A549 (cell line): ENCODE data around the gene IGFBP3. TPM values are rescaled to one million over a fixed set of nuclear protein-coding genes. Genes with fewer than 3 reads are reported as not detected.

ENCODE experiments used
- ATAC-seq, 2 experiments: fragments of 200-7000 bp in 1 of 2; fragments of >200 bp in 1 of 2; cut with Nextera tagmentation in 1 of 2; cut with Tn5 transposase in 1 of 2; 3 replicates each; pipeline versions ENCODE4 v1.8.0 to v1.9.1; 2018 to 2020; ENCODE audit warnings: mild to moderate bottlenecking in 1 of 2, moderate library complexity in 1 of 2
- CTCF ChIA-PET: fragments of 300-600 bp; sonication (Branson Sonifier 250); formaldehyde crosslinking; extraction: SDS; loops from one replicate; lab custom pipeline; 2021; ENCODE audit warnings: antibody characterized with exemption, inconsistent platforms; lab: Yijun Ruan, JAX
- POLR2A ChIA-PET: fragments of 350-600 bp; formaldehyde crosslinking; extraction: SDS; loops from one replicate; lab custom pipeline; 2021; ENCODE audit warnings: antibody characterized with exemption, inconsistent platforms; lab: Yijun Ruan, JAX
- DNase-seq, 2 experiments: peaks; one replicate each; pipeline versions ENCODE4 v3.0.0 to v3.0.0-alpha.2; 2011 to 2016; ENCODE audit warnings: low read depth in 1 of 2, low spot score in 1 of 2
- FAIRE-seq: peaks from 2 replicates; lab custom pipeline; 2011; peaks lifted over from hg19 to GRCh38; lab: Jason Lieb, UNC
- H3K27ac ChIP-seq, 2 experiments: fragments of >200 bp; sonication (Bioruptor Twin); formaldehyde crosslinking; 3 replicates each; pipeline ENCODE4 v1.5.1; 2016 to 2017
- H3K4me1 ChIP-seq: fragments of >200 bp; sonication (Bioruptor Twin); formaldehyde crosslinking; 3 replicates; pipeline ENCODE4 v1.6.1; 2016
- H3K4me2 ChIP-seq: fragments of >200 bp; sonication (Bioruptor Twin); formaldehyde crosslinking; 3 replicates; pipeline ENCODE4 v1.6.1; 2016
- H3K4me3 ChIP-seq: fragments of >200 bp; sonication (Bioruptor Twin); formaldehyde crosslinking; 3 replicates; pipeline ENCODE4 v1.5.1; 2016
- H3K9me3 ChIP-seq: fragments of >200 bp; sonication (Bioruptor Twin); formaldehyde crosslinking; 3 replicates; pipeline ENCODE4 v1.6.1; 2016
- CBX8 ChIP-seq: fragments of 200-600 bp; sonication (generic); IDR thresholded peaks from 2 replicates; pipeline ENCODE4 v1.6.1; 2016
- CHD4 ChIP-seq: fragments of 200-600 bp; sonication (generic); IDR thresholded peaks from 2 replicates; pipeline ENCODE4 v1.6.1; 2016; ENCODE audit warnings: antibody characterized with exemption, mild to moderate bottlenecking, borderline replicate concordance
- FOSL2 ChIP-seq, 2 experiments: fragments of 450-650 bp in 1 of 2; fragments of >200 bp in 1 of 2; sonication (Bioruptor Twin) in 1 of 2; formaldehyde crosslinking; IDR thresholded peaks; 2 replicates each; pipeline versions ENCODE4 v1.5.0 to v1.6.1; 2016 to 2020; ENCODE audit warnings: mild to moderate bottlenecking in 1 of 2, moderate library complexity in 1 of 2
- FOXS1 ChIP-seq: fragments of 250-450 bp; sonication (Bioruptor Pico); IDR thresholded peaks from 2 replicates; pipeline ENCODE4 v1.5.0; 2020; ENCODE audit warnings: mild to moderate bottlenecking, moderate library complexity
- HDAC2 ChIP-seq: fragments of 200-600 bp; sonication (generic); IDR thresholded peaks from 2 replicates; pipeline ENCODE4 v1.6.1; 2016
- HEYL ChIP-seq: fragments of 250-450 bp; sonication (Bioruptor Pico); IDR thresholded peaks from 2 replicates; pipeline ENCODE4 v1.8.0; 2021; ENCODE audit warnings: mild to moderate bottlenecking, moderate library complexity
- HOXA7 ChIP-seq: fragments of 250-450 bp; sonication (Bioruptor Pico); IDR thresholded peaks from 2 replicates; pipeline ENCODE4 v1.5.0; 2020; ENCODE audit warnings: mild to moderate bottlenecking, moderate library complexity
- JUN ChIP-seq, 2 experiments: fragments of >200 bp; sonication (Bioruptor Twin); formaldehyde crosslinking; IDR thresholded peaks; 2 replicates in 1 of 2; 3 replicates in 1 of 2; pipeline ENCODE4 v1.6.1; 2016 to 2017
- KDM1A ChIP-seq: fragments of 200-600 bp; sonication (generic); IDR thresholded peaks from 2 replicates; pipeline ENCODE4 v1.6.1; 2016; ENCODE audit warnings: low read depth, mild to moderate bottlenecking
- KDM5A ChIP-seq: fragments of 200-600 bp; sonication (generic); IDR thresholded peaks from 2 replicates; pipeline ENCODE4 v1.6.1; 2016; ENCODE audit warnings: antibody characterized with exemption, mild to moderate bottlenecking
- MAFK ChIP-seq: fragments of 450-650 bp; IDR thresholded peaks from 2 replicates; pipeline ENCODE4 v1.6.1; 2014; ENCODE audit not compliant: partially characterized antibody
- MAZ ChIP-seq: fragments of 150-350 bp; IDR thresholded peaks from 2 replicates; pipeline ENCODE4 v1.6.1; 2014; ENCODE audit warnings: antibody characterized with exemption, low read depth, low read length, borderline replicate concordance
- MYC ChIP-seq: IDR thresholded peaks from 2 replicates; pipeline ENCODE4 v1.6.1; 2012; ENCODE audit warnings: mild to moderate bottlenecking, inconsistent platforms, low read length, improper control_type of control experiment, borderline replicate concordance
- NFE2L2 ChIP-seq: fragments of 150-350 bp; conservative IDR thresholded peaks from 2 replicates; pipeline ENCODE4 v1.6.1; 2014; ENCODE audit warnings: low read length
- PHF8 ChIP-seq: fragments of 200-600 bp; sonication (generic); IDR thresholded peaks from 2 replicates; pipeline ENCODE4 v1.6.1; 2016; ENCODE audit warnings: low read depth, mild to moderate bottlenecking, antibody characterized with exemption, moderate library complexity, borderline replicate concordance
- POLR2A ChIP-seq: IDR thresholded peaks from 2 replicates; pipeline ENCODE4 v1.6.1; 2012; ENCODE audit warnings: mild to moderate bottlenecking, low read length
- POLR2AphosphoS2 ChIP-seq: conservative IDR thresholded peaks from 2 replicates; pipeline ENCODE4 v1.6.1; 2012; ENCODE audit warnings: low read length, improper control_type of control experiment, inconsistent platforms
- RFX5 ChIP-seq: fragments of 450-650 bp; IDR thresholded peaks from 2 replicates; pipeline ENCODE4 v1.7.1; 2014; ENCODE audit warnings: antibody characterized with exemption, mild to moderate bottlenecking, moderate library complexity
- SREBF2 ChIP-seq: fragments of 450-650 bp; IDR thresholded peaks from 2 replicates; pipeline ENCODE4 v1.6.1; 2014; ENCODE audit warnings: mild to moderate bottlenecking, moderate library complexity
- TP53 ChIP-seq: fragments of 250-450 bp; sonication (Bioruptor Pico); IDR thresholded peaks from 2 replicates; pipeline ENCODE4 v1.5.0; 2021; ENCODE audit warnings: mild to moderate bottlenecking, moderate library complexity
- ZC3H11A ChIP-seq: fragments of 450-650 bp; IDR thresholded peaks from 2 replicates; pipeline ENCODE4 v1.6.1; 2014; ENCODE audit warnings: antibody characterized with exemption, mild to moderate bottlenecking
- ZFP36 ChIP-seq: fragments of 450-650 bp; IDR thresholded peaks from 2 replicates; pipeline ENCODE4 v1.6.1; 2014; ENCODE audit warnings: borderline replicate concordance; ENCODE audit not compliant: partially characterized antibody
- ZNF302 ChIP-seq: fragments of 250-450 bp; sonication (Bioruptor Pico); IDR thresholded peaks from 2 replicates; pipeline ENCODE4 v1.9.0; 2021; ENCODE audit warnings: inconsistent platforms, mild to moderate bottlenecking, moderate library complexity
- ZSCAN20 ChIP-seq: fragments of 250-450 bp; sonication (Bioruptor Pico); IDR thresholded peaks from 2 replicates; pipeline ENCODE4 v1.8.0; 2022; ENCODE audit warnings: mild to moderate bottlenecking, moderate library complexity
- WGBS: methylation state at CpG from one replicate; pipeline ENCODE4 v1.1.6; 2017; ENCODE audit errors: missing lambda C conversion rate; 5-methylcytosine and 5-hydroxymethylcytosine counted together
- polyA plus RNA-seq, 4 experiments: library from polyadenylated mRNA; depleted of rRNA in 3 of 4; stranded (reverse); fragments of >200 nt; fragmentation: RNase III in 1 of 4; extraction: RNeasy Plus Mini Kit Qiagen cat#74134 plus additional on column Dnase treatment in 1 of 4; gene quantifications; 2 replicates in 3 of 4; 3 replicates in 1 of 4; pipeline ENCODE4 v1.2.3, GENCODE V29; 2011 to 2017
- TF ChIP-seq, protein P1 (sequence below): IDR thresholded peaks from 2 replicates; pipeline ENCODE4 v1.6.1; 2012; ENCODE audit warnings: low read depth, borderline replicate concordance
- TF ChIP-seq, protein P2 (sequence below): fragments of 450-650 bp; IDR thresholded peaks from 2 replicates; pipeline ENCODE4 v1.6.1; 2014; ENCODE audit warnings: antibody characterized with exemption
- TF ChIP-seq, protein P3 (sequence below): fragments of 150-350 bp; IDR thresholded peaks from 2 replicates; pipeline ENCODE4 v1.6.1; 2014; ENCODE audit warnings: low read depth, mild to moderate bottlenecking, low read length
- TF ChIP-seq, protein P4 (sequence below): IDR thresholded peaks from 2 replicates; pipeline ENCODE4 v1.6.1; 2012

The IGFBP3 gene
- polyA plus RNA-seq, 2 of the 4 experiments (the other 2 are of a cell fraction) = 153 to 291 TPM

DNA sequence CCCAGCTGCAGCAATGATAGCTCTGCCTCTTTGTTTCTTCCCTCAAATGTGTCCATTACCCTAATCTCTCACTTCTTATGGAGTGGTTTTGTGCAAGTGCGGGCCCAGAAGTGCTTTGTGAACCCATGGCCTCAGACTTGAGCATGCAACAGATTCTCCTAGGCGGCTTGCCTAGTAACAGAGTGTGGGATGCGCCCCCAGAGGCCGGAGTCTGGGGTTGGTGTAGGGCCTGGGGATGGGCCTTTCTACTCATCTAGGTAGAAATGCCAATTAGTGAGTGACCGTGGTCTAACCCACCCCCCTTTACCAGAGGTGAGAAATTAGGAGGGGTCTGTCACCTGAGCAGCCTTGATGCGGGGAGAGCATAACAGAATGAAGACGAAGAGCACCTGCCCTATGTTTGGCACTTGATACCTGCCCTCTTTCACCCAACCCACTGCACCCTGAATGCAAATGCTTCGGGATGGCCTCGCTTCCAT, 39.8 kb downstream of the IGFBP3 start:
- H3K4me2 ChIP-seq = peak overlapping the region; percentile 71
- WGBS = 85% methylated on average over 8 of the region's 9 CpGs
- ChIA-PET CTCF (interaction anchor here (2.3 kb wide), 1 partner anchor 9 kb away, joined by 10 read pairs; no protein-coding TSS in a partner anchor), POLR2A (no interaction called here)
- 0 out of 6 replicates have a peak, but pooled peaks of 1 of the 2 experiments have one; percentile 1 for ATAC-seq
- no peak overlapping the region for H3K4me3 ChIP-seq
- DNase-seq = no peak
- H3K4me1 ChIP-seq = peaks cover 52% of the 10 kb centered on the region
- peaks cover 14% of the 10 kb centered on the region; the same call in 2 of the 3 replicates for H3K9me3 ChIP-seq
- TF ChIP-seq MYC (no peak), FOXS1 (CRISPR knock-in tag) (no peak), MAFK (no peak), ZC3H11A (no peak), SREBF2 (no peak), POLR2A (no peak), JUN (IDR thresholded peaks at IDR 0.05) (no peak), ZFP36 (no peak), KDM1A (no peak), MAZ (no peak), ZSCAN20 (no peak), ZNF302 (no peak), HEYL (CRISPR knock-in tag) (no peak), POLR2AphosphoS2 (no peak)
- TF ChIP-seq, protein P1, sequence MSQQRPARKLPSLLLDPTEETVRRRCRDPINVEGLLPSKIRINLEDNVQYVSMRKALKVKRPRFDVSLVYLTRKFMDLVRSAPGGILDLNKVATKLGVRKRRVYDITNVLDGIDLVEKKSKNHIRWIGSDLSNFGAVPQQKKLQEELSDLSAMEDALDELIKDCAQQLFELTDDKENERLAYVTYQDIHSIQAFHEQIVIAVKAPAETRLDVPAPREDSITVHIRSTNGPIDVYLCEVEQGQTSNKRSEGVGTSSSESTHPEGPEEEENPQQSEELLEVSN = no peak
- TF ChIP-seq, protein P2, sequence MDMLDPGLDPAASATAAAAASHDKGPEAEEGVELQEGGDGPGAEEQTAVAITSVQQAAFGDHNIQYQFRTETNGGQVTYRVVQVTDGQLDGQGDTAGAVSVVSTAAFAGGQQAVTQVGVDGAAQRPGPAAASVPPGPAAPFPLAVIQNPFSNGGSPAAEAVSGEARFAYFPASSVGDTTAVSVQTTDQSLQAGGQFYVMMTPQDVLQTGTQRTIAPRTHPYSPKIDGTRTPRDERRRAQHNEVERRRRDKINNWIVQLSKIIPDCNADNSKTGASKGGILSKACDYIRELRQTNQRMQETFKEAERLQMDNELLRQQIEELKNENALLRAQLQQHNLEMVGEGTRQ = no peak
- peak overlapping the region; percentile 86 to 89 for H3K27ac ChIP-seq
- FAIRE-seq = no peak

DNA sequence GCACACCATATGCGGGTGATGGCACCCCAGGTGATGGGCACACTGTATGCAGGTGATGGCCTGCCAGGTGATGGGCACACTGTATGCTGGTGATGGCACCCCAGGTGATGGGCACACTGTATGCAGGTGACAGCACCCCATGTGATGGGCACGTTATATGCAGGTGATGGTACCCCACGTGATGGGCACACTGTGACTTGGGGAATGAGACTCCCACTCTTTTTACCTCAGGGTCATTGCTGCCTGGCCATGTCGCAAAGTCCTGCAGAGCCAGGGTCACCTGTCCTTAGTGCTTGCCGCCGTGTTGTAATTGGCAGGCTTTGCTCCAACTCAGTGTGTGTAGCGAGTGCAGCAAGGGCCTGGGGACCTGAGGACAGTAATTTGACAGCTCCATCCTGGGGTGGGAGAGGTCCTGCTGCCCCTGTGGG, 40.6 kb downstream of the IGFBP3 start:
- POLR2A ChIA-PET = no interaction called here
- 62% methylated on average over 5 of the region's 7 CpGs for WGBS
- peak overlapping the region; percentile 86 to 89; a peak in 5 of 6 replicates for H3K27ac ChIP-seq
- H3K4me3 ChIP-seq = no peak overlapping the region
- H3K4me1 ChIP-seq = peaks cover 43% of the 10 kb centered on the region
- no peak for TF ChIP-seq SREBF2
- no peak for TF ChIP-seq TP53 (CRISPR knock-in tag)
- TF ChIP-seq CBX8 = no peak
- TF ChIP-seq HDAC2 = no peak
- no peak for TF ChIP-seq NFE2L2
- TF ChIP-seq PHF8 = no peak
- TF ChIP-seq RFX5 = no peak
- TF ChIP-seq FOSL2 (IDR thresholded peaks at IDR 0.05) = no peak
- TF ChIP-seq FOSL2 (CRISPR knock-in tag; IDR thresholded peaks at IDR 0.05) = no peak
- no peak for TF ChIP-seq HOXA7 (CRISPR knock-in tag)
- TF ChIP-seq, protein P3, sequence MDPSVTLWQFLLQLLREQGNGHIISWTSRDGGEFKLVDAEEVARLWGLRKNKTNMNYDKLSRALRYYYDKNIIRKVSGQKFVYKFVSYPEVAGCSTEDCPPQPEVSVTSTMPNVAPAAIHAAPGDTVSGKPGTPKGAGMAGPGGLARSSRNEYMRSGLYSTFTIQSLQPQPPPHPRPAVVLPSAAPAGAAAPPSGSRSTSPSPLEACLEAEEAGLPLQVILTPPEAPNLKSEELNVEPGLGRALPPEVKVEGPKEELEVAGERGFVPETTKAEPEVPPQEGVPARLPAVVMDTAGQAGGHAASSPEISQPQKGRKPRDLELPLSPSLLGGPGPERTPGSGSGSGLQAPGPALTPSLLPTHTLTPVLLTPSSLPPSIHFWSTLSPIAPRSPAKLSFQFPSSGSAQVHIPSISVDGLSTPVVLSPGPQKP = no peak
- TF ChIP-seq, protein P4, sequence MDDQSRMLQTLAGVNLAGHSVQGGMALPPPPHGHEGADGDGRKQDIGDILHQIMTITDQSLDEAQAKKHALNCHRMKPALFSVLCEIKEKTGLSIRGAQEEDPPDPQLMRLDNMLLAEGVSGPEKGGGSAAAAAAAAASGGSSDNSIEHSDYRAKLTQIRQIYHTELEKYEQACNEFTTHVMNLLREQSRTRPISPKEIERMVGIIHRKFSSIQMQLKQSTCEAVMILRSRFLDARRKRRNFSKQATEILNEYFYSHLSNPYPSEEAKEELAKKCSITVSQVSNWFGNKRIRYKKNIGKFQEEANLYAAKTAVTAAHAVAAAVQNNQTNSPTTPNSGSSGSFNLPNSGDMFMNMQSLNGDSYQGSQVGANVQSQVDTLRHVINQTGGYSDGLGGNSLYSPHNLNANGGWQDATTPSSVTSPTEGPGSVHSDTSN = no peak
- TF ChIP-seq CHD4 = no peak
- no peak for TF ChIP-seq KDM5A
- TF ChIP-seq ZFP36 = no peak
- DNase-seq (no peak), ATAC-seq (no peak), FAIRE-seq (no peak)
- CTCF ChIA-PET = no interaction called here
- H3K9me3 ChIP-seq = peaks cover 14% of the 10 kb centered on the region; the same call in 2 of the 3 replicates
- no peak overlapping the region for H3K4me2 ChIP-seq
